CD4-positive, alpha-beta T cell (primary cell): Measurements from ENCODE around the gene NPAS3. TPM values are rescaled to one million over a fixed set of nuclear protein-coding genes. Genes with fewer than 3 reads are reported as not detected.

Experiments
- ATAC-seq: fragments of 200-7000 bp; cut with Tn5 transposase; one replicate; pipeline ENCODE4 v1.10.0; 2022; ENCODE audit warnings: mild to moderate bottlenecking; ENCODE audit not compliant: poor library complexity
- CTCF ChIA-PET: fragments of 350-600 bp; sonication (Branson Sonifier 250); formaldehyde crosslinking; loops from one replicate; lab custom pipeline; 2021; ENCODE audit warnings: antibody characterized with exemption, inconsistent platforms; lab: Charles Lee
- POLR2A ChIA-PET: fragments of 350-600 bp; sonication (Branson Sonifier 250); formaldehyde crosslinking; loops from one replicate; lab custom pipeline; 2021; ENCODE audit warnings: antibody characterized with exemption, inconsistent platforms; lab: Charles Lee
- DNase-seq, 14 experiments: peaks; one replicate each; pipeline ENCODE4 v3.0.0-alpha.2; 2013 to 2020; ENCODE audit warnings: mixed read lengths in 2 of 14
- H3K27ac ChIP-seq, 2 donors: one replicate each; pipeline versions ENCODE4 v1.5.1 to v1.7.0; 2013; ENCODE audit warnings: low read length in 2 of 2, low read depth in 1 of 2, mild to moderate bottlenecking in 1 of 2
- H3K27me3 ChIP-seq, 2 experiments: 1 replicate in 1 of 2; 2 replicates in 1 of 2; pipeline versions ENCODE4 v1.6.1 to v1.7.0; 2013; ENCODE audit warnings: low read length in 2 of 2, control low read depth in 1 of 2, mild to moderate bottlenecking in 1 of 2, moderate library complexity in 1 of 2; ENCODE audit not compliant: insufficient read depth in 2 of 2, control insufficient read depth in 1 of 2
- H3K36me3 ChIP-seq: one replicate; pipeline ENCODE4 v1.6.1; 2013; ENCODE audit warnings: low read length, control low read depth; ENCODE audit not compliant: insufficient read depth
- H3K4me1 ChIP-seq: one replicate; pipeline ENCODE4 v1.6.1; 2013; ENCODE audit warnings: low read length, control low read depth; ENCODE audit not compliant: insufficient read depth
- H3K4me3 ChIP-seq: one replicate; pipeline ENCODE4 v1.5.1; 2013; ENCODE audit warnings: mild to moderate bottlenecking, low read length, moderate library complexity
- H3K9me3 ChIP-seq, 2 experiments: 1 replicate in 1 of 2; 2 replicates in 1 of 2; pipeline versions ENCODE4 v1.6.1 to v1.7.0; 2013; ENCODE audit warnings: low read length in 2 of 2, mild to moderate bottlenecking in 2 of 2, control low read depth in 1 of 2, moderate library complexity in 1 of 2; ENCODE audit not compliant: control insufficient read depth in 1 of 2, insufficient read depth in 1 of 2
- H3K27ac Mint-ChIP-seq: one replicate; pipeline ENCODE4 v1.8.0; 2020; ENCODE audit warnings: mixed read lengths
- H3K27me3 Mint-ChIP-seq: one replicate; pipeline ENCODE4 v1.8.0; 2021; ENCODE audit warnings: mixed read lengths
- H3K36me3 Mint-ChIP-seq: one replicate; pipeline ENCODE4 v1.8.0; 2021; ENCODE audit warnings: low read depth, mixed read lengths
- H3K4me1 Mint-ChIP-seq: one replicate; pipeline ENCODE4 v1.8.0; 2021; ENCODE audit warnings: low read depth, mixed read lengths
- H3K4me3 Mint-ChIP-seq: one replicate; pipeline ENCODE4 v1.8.0; 2020; ENCODE audit warnings: mild to moderate bottlenecking, mixed read lengths
- H3K9me3 Mint-ChIP-seq: one replicate; pipeline ENCODE4 v1.8.0; 2020; ENCODE audit warnings: mixed read lengths
- CTCF ChIP-seq: fragments of 200-600 bp; IDR thresholded peaks from one replicate; pipeline ENCODE4 v1.8.0; 2022; ENCODE audit warnings: antibody characterized with exemption, mild to moderate bottlenecking
- intact Hi-C, 2 experiments: fragments of 100-400 bp; cut with DNase I in 1 of 2; cut with micrococcal nuclease in 1 of 2; formaldehyde crosslinking; loops; one replicate each; pipeline versions ENCODE4 v1.15.1 to v1.9.0; 2023 to 2025; cut with DNase I, micrococcal nuclease
- total RNA-seq, 174 experiments: library from RNA in 2 of 174; stranded (reverse) in 2 of 174; gene quantifications; one replicate each; pipeline ENCODE4 v1.2.3 and lab custom pipeline; 2021 to 2026

Gene NPAS3
- total RNA-seq, 2 experiments from 2014 or later, result not detected

DNA sequence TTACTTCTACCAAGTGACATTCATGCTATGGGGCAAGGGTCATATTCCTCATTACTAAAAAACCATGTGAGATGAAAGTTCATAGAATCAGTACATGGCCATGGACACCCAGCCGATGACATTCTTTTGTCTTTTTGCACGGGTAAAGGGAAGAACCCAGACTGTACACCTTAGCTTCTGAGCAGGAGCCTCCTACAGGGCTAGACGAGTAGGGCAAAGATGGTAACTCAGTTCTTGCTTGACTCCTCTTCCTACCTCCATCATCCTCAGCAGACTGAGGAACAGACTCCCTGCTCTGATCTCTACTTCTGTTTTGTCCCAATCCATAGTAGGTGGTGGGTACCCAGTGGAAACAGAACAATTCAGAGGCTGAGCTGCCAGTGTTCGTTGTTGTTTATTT lies 281.3 kb downstream of the NPAS3 start:
- ChIA-PET CTCF (no interaction called here), POLR2A (no interaction called here)
- Mint-ChIP-seq H3K9me3 (peaks cover 2% of the 10 kb centered on the region), H3K4me3 (no peak overlapping the region), H3K27me3 (no peaks in the 10 kb centered on the region), H3K4me1 (no peaks in the 10 kb centered on the region), H3K27ac (no peak overlapping the region), H3K36me3 (no peaks in the 10 kb centered on the region)
- no peak overlapping the region for H3K4me3 ChIP-seq
- H3K36me3 ChIP-seq, result no peaks in the 10 kb centered on the region
- peaks cover 0 to 4% of the 10 kb centered on the region in 2 experiments for H3K9me3 ChIP-seq
- no peak for DNase-seq
- H3K4me1 ChIP-seq, result no peaks in the 10 kb centered on the region
- H3K27me3 ChIP-seq, result no peaks in the 10 kb centered on the region
- no peak for ATAC-seq
- TF ChIP-seq CTCF, result no peak
- intact Hi-C loops, result no loop called here
- H3K27ac ChIP-seq, result no peak overlapping the region

DNA sequence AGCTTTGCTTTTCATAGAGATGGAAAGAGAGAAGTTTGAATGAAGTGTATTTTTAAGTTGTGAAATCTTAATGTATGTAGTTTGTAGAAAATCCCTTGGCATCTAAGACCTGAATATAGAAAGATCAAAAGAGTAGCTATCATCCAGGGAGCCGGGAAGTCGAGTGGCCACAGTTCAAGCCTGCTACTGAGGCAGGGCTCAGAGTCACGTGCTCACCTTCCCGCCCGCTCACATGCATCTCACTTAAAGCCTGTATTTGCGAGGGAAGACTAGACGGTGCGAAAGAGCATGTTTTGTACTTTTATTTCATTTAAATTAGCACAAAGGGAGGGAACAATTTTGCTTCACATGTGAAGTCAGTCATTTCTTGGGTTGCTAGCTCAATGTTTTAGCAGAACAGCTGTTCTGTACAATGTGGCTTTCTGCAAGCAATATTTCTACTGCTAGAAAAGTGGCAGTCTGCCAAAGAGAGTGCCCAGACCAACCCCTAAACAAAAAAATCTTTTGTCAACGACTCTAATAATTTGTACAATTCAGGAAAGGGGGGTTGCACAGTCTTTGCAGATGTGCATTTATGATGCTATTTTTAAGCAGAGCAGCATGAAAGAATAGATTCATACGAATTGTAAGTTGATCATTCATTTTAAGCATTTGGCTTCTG lies 290.7 kb downstream of the NPAS3 start:
- no peaks in the 10 kb centered on the region for H3K36me3 Mint-ChIP-seq
- H3K36me3 ChIP-seq, result no peaks in the 10 kb centered on the region
- H3K9me3 ChIP-seq, result no peaks in the 10 kb centered on the region
- no peak for ATAC-seq
- no peaks in the 10 kb centered on the region for H3K9me3 Mint-ChIP-seq
- CTCF ChIA-PET, result no interaction called here
- TF ChIP-seq CTCF, result no peak
- H3K27ac ChIP-seq, result no peak overlapping the region
- no peaks in the 10 kb centered on the region for H3K4me1 Mint-ChIP-seq
- no peaks in the 10 kb centered on the region for H3K27me3 Mint-ChIP-seq
- H3K4me1 ChIP-seq, result no peaks in the 10 kb centered on the region
- no peak for DNase-seq
- intact Hi-C loops, result no loop called here
- H3K27ac Mint-ChIP-seq, result no peak overlapping the region
- no peak overlapping the region for H3K4me3 Mint-ChIP-seq
- no peak overlapping the region for H3K4me3 ChIP-seq
- POLR2A ChIA-PET, result no interaction called here
- H3K27me3 ChIP-seq, result no peaks in the 10 kb centered on the region

GRCh38 chr14:33230021-33230420 lies 291.3 kb downstream of the NPAS3 start:
- no peaks in the 10 kb centered on the region for H3K4me1 ChIP-seq
- intact Hi-C loops, result no loop called here
- ATAC-seq (no peak), DNase-seq (no peak)
- H3K36me3 ChIP-seq, result no peaks in the 10 kb centered on the region
- H3K36me3 Mint-ChIP-seq, result no peaks in the 10 kb centered on the region
- no peaks in the 10 kb centered on the region for H3K4me1 Mint-ChIP-seq
- no peak overlapping the region for H3K4me3 ChIP-seq
- no peaks in the 10 kb centered on the region for H3K27me3 Mint-ChIP-seq
- no peak for TF ChIP-seq CTCF
- no peaks in the 10 kb centered on the region for H3K9me3 Mint-ChIP-seq
- H3K27me3 ChIP-seq, result no peaks in the 10 kb centered on the region
- ChIA-PET POLR2A (no interaction called here), CTCF (no interaction called here)
- H3K27ac ChIP-seq, result no peak overlapping the region
- no peak overlapping the region for H3K27ac Mint-ChIP-seq
- no peak overlapping the region for H3K4me3 Mint-ChIP-seq
- H3K9me3 ChIP-seq, result no peaks in the 10 kb centered on the region
